GM12864 (cell line): ENCODE results near the gene RHOXF2.
"Not testable (repeated sequence)": the region's sequence is repeated elsewhere in the genome, so short reads cannot be mapped to it uniquely, and the experiment has no call there.

ENCODE experiments used
- DNase-seq: peaks from one replicate; pipeline ENCODE4 v3.0.0-alpha.2; 2011; ENCODE audit warnings: low read depth
- H3K4me3 ChIP-seq: 2 replicates; pipeline ENCODE4 v1.5.1; 2011; ENCODE audit warnings: mild to moderate bottlenecking, low read depth, low read length, control low read depth
- TF ChIP-seq, protein P1 (sequence below): IDR thresholded peaks from 2 replicates; pipeline ENCODE4 v1.5.1; 2011; ENCODE audit warnings: low read depth, mild to moderate bottlenecking, moderate library complexity, low read length, control low read depth, inconsistent platforms; ENCODE audit errors: missing control alignments

The RHOXF2 gene

DNA sequence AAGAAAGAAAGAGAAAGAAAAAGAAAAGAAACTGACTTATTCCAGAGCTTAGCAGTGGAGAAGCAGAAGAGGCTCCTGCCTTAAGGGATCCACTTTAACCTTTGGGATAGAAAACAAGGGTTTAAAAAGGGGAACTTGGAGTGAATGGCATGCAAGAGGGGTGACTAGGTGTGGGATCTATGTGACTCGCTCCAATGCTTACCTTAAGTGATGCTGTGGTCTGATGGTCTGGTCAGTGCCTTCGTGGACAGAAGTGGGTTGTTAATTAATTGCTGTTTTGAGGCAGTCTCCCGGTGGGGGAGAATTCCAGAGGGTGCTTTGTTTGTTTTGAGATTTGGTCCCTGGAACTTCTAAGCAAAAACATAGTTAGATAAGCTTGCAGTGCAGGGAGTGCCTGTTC, 21.6 kb upstream of the RHOXF2 start:
- TF ChIP-seq, protein P1, sequence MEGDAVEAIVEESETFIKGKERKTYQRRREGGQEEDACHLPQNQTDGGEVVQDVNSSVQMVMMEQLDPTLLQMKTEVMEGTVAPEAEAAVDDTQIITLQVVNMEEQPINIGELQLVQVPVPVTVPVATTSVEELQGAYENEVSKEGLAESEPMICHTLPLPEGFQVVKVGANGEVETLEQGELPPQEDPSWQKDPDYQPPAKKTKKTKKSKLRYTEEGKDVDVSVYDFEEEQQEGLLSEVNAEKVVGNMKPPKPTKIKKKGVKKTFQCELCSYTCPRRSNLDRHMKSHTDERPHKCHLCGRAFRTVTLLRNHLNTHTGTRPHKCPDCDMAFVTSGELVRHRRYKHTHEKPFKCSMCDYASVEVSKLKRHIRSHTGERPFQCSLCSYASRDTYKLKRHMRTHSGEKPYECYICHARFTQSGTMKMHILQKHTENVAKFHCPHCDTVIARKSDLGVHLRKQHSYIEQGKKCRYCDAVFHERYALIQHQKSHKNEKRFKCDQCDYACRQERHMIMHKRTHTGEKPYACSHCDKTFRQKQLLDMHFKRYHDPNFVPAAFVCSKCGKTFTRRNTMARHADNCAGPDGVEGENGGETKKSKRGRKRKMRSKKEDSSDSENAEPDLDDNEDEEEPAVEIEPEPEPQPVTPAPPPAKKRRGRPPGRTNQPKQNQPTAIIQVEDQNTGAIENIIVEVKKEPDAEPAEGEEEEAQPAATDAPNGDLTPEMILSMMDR: no peak
- no peak overlapping the region for H3K4me3 ChIP-seq
- DNase-seq: no peak

DNA sequence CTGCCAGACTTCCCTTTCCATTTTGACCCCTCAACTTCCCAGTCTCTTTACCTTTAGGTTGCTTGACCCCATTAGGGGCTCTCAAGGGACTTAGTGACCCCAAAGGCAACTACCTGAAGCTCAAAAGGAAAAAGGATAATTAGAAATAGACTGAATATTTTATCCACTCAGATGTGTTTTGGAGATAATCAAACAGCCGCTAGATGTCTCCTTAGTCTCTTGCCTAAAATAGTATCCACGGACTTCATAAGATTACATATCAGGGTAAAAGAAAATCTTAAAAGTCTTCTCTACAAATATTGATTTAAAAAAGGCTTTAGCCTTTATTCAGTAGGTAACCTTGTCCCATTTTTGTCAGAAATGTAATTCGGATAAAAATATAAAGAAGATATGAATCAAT, 21.0 kb upstream of the RHOXF2 start:
- H3K4me3 ChIP-seq: no peak overlapping the region
- DNase-seq: no peak
- TF ChIP-seq, protein P1: no peak

DNA sequence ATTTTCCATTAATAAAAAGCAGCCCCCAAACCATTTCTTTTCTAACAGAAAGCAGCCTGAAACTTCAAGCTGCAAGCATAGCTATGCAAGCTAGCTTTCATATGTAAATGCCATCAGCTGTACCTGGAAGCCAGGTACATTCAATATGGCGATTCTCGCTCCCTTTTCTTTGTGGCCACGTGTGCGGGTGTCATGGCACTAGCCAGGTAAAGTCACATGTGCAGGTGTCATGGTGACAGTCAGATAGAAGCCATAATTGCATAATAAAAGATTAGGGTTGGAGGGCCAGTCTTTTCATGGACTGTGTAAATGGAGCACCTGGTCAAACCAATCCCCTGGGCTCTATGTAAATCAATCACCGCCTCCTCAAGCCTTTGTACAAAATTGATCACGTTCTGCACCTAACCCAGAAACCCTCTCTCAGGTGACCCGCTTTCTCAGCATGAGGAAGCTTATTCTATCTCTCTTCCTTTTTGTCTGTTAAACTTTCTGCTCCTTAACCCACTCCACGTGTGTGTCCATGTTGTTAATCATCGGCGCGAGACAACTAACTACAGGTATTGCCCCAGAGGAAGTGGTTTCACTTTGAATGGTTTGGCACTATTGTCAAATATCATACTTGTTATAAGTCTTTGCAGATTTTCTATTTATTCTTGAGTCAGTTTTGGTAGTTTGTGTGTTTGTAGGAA, 18.0 kb upstream of the RHOXF2 start:
- TF ChIP-seq, protein P1: no peak
- DNase-seq: no peak
- no peak overlapping the region for H3K4me3 ChIP-seq

DNA sequence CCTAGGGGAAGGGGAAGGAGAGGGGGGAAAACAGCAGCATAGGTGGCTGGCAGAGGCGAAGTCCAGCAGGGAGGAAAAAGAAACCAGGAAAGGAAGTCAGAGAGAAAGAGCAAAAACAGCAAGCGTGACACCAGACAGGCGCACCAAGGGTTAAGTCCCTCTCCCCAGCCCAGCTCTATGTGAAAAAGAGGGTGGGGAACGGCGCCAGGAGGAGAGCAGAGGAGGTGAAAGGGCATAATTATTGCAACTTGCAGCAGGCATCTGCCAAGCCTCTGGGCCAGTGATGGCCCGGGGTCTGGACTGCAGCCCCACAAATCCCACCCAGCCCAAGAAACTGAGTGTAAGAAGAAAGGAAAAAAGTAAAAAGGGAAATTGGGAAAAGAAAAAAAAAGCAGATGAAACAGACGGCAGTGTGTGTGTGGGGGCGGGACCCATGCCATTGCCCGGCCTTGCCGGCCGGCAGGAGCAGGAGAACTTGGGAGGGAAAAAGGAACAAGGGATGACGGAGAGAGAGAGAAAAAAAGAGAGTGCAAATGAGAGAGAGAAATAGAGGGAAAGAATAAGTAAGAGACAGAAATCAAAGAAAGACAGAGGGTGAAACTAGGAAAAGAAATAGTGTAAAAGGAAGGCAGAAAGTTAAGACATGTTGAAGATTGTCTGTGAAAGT, 14.1 kb upstream of the RHOXF2 start:
- TF ChIP-seq, protein P1: no peak
- DNase-seq: no peak

DNA sequence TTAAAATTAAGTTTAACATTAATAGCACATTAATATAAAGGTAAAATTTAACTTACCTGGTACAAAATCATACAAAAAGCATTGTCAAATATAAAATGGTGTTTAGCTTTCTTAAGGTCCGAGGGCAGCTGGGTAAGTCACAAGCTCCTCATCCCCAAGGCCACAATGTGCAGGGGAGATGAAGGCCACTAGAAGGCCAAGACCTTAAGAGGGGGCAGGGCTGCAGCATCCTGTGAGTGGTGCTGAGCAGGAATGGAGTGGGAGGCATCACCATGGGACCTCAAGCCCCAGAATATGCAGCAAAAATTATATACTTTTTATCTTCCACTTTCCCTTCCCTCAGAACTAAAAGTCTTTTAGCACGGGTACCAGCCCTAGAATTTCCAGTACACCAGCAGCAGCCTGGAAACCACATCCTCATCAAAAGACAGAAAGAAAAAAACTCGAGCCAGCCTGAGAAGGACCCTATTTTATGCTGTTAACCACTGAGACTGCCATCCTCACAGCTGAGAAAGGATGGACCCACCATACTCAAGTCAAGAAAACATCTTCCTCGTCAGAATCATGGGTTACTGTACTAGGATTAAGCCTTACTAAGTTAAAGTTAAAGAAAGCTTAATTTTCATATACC, 13.0 kb upstream of the RHOXF2 start:
- no peak overlapping the region for H3K4me3 ChIP-seq
- TF ChIP-seq, protein P1: no peak
- no peak for DNase-seq

More for the DNA sequence above, 14.1 kb upstream of the RHOXF2 start:
- no peak overlapping the region for H3K4me3 ChIP-seq

DNA sequence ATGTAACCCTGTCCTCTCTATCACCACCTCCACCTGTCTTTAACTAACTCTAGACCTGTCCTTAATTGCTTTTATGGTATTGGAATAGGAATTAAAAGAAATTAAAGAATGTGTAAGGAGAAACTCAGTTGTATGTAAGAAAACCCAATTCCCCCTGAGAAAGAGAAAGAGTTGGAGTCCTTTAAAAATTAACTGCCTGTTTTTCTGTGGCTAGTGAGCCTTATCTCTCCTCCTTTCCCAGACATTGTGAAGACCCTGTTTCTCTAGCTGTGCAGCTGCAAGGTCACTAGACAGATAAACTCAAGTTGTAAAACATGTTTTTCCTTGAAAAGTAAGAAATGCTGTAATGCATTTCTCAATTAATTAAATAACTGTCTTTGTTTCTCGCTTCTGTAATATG, 12.1 kb upstream of the RHOXF2 start:
- DNase-seq, H3K4me3 ChIP-seq: not testable (repeated sequence)

DNA sequence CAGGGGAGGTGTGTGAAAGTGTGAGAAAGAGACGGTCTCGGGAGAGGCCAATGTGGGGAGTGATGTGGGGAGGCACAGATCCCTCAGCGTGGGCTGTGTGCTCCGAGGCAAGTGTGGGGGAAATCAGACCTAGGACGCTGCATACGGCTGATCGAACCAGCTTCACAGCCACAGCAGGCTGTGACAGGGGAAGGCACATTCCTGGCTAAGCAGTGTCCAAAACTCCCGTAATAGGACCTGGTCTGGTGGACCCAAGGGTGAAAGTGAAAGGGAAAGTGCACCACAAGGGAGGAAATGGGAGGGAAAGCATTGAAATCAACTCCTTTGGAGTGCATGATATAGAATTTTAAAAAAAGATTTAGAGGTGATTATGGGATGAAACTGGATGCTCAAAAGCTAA, 10.9 kb upstream of the RHOXF2 start:
- TF ChIP-seq, protein P1: no peak
- no peak for DNase-seq
- H3K4me3 ChIP-seq: no peak overlapping the region

DNA sequence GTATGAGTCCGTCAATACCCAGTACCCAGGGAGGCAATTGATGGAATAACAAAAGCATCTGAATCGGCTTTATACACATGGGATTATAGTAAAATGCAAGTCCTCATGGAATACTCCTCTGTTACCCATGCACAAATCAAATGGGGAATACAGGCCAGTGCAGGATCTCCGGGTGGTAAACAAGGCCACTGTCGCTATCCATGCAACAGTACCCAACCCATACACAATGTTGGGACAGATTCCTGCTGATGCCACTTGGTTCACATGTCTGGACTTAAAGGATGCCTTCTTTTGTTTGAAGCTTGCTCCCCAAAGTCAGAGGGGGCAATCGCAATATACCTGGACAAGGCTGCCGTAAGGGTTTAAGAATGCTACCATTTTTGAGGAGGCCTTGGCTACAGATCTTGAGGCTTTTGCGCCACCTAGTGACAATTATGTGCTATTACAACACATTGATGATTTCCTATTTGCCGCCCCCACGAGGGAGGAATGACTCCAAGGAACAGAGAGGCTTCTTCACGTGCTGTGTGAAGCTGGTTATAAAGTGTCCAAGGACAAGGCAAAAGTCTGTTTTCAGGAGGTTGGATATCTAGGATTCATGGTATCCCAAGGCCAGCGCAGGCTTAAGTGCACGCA, 8.2 kb upstream of the RHOXF2 start:
- H3K4me3 ChIP-seq: not testable (repeated sequence)

DNA sequence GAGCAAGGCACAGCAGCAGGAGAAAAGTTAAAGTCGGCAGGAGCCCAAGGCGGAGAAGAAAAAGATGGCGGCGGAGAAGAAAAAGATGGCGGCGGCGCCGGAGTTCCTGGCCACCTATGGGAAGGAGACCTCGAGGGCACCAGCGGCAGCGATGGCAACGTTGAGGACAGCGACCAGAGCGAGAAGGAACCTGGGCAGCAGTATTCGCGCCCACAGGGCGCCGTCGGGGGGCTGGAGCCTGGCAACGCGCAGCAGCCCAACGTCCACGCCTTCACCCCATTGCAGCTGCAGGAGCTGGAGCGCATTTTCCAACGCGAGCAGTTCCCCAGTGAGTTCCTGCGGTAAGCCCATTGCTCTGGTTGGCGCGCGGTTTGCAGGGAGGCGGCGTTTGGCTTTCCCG, 673 bp downstream of the RHOXF2 start:
- H3K4me3 ChIP-seq, DNase-seq: not testable (repeated sequence)

More for the DNA sequence above, 8.2 kb upstream of the RHOXF2 start:
- DNase-seq: not testable (repeated sequence)

DNA sequence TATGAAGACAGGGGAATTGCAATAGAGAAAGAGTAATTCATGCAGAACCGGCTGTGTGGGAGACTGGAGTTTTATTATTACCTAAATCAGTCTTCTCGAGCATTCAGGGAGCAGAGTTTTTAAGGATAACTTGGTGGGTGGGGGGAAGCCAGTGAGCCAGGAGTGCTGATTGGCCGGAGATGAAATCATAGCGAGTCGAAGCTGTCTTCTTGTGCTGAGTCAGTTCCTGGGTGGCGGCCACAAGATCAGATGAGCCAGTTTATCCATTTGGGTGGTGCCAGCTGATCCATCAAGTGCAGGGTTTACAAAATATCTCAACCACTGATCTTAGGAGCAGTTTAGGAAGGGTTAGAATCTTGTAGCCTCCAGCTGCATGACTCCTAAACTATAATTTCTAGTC, 34.8 kb downstream of the RHOXF2 start:
- not testable (repeated sequence) for DNase-seq, H3K4me3 ChIP-seq

DNA sequence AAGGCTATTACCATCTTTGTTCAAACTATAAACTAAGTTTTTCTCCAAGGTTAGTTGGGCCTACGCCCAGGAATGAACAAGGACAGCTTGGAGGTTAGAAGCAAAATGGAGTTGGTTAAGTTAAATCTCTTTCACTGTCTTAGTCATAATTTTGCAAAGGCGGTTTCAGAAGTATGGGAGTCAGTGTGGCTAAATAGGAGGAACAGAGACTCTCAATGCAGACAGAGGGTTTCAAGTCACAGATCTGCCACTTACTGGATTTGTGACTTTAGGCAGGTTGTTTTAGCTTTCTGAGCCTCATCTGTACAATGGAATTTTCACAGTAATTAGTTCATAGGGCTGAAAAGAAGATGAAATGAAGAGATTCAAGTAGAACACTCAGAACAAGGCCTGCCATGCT, 35.3 kb downstream of the RHOXF2 start:
- not testable (repeated sequence) for H3K4me3 ChIP-seq, DNase-seq
